HG03378 (cell line): ENCODE measurements around the gene ZNF556.
"Not testable (repeated sequence)": the region's sequence is repeated elsewhere in the genome, so short reads cannot be mapped to it uniquely, and the experiment has no call there.

Experiments
- ATAC-seq: cut with Tn5 transposase; IDR thresholded peaks from one replicate; pipeline ENCODE4 v1.9.1; 2021; ENCODE audit warnings: mild to moderate bottlenecking, moderate library complexity; ENCODE audit not compliant: unreplicated experiment

ZNF556 gene

GRCh38 chr19:2903326-2903725, 36.2 kb downstream of the ZNF556 start:
- not testable (repeated sequence) for ATAC-seq

GRCh38 chr19:2905918-2906519, 38.9 kb downstream of the ZNF556 start:
- no peak for ATAC-seq

- no peak for ATAC-seq
Measured at GRCh38 chr19:2906631-2907195, 39.6 kb downstream of the ZNF556 start.

GRCh38 chr19:2912306-2912705, 45.2 kb downstream of the ZNF556 start:
- ATAC-seq, result no peak

- ATAC-seq, result no peak
Measured at GRCh38 chr19:2917275-2918184, 50.4 kb downstream of the ZNF556 start.

- ATAC-seq, result no peak
Measured at GRCh38 chr19:2922987-2923386, 55.9 kb downstream of the ZNF556 start.

- no peak for ATAC-seq
Measured at GRCh38 chr19:2923510-2923909, 56.4 kb downstream of the ZNF556 start.

GRCh38 chr19:2926341-2927031, 59.4 kb downstream of the ZNF556 start:
- ATAC-seq, result no peak

- ATAC-seq, result no peak
Measured at GRCh38 chr19:2927032-2927430, 59.9 kb downstream of the ZNF556 start.
